ENCODE results near the gene PIGW. TPM values are rescaled to one million over a fixed set of nuclear protein-coding genes. Genes with fewer than 3 reads are reported as not detected.
A peak's percentile ranks its signal among the peaks of the same experiment; 100 is the strongest.

Gene PIGW
- polyA plus RNA-seq, 1 donor: 9.8 TPM

DNA sequence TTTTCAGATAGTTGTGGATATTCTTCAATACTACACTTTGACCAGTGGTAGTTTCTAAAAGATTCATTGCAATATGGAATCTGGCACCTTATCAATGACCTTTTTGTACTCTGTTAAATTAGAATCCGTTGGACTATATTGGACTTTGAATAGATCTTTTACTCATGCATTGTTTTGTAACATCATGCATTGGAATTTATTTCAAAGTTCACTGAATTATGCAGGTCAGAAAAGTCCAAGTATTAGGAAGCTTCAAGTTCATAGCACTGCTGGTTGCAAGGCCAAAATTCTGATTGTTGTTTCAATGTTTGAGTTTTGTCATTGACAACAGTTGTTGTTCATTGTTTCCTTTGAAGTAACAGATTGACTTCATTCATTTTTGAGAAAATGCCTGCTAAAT lies 49.0 kb downstream of the PIGW start:
- no peaks in the 10 kb centered on the region for H3K27me3 ChIP-seq (ENCODE audit: control insufficient read depth, insufficient read depth, low read length)
- H3K36me3 ChIP-seq (ENCODE audit: control insufficient read depth, insufficient read depth, low read length): peaks cover 82% of the 10 kb centered on the region
- H3K4me1 ChIP-seq (ENCODE audit: control insufficient read depth, insufficient read depth, low read length): peaks cover 4% of the 10 kb centered on the region
- peak in 1 of 2 donors; percentile 46 for DNase-seq
- H3K9me3 ChIP-seq (ENCODE audit: control insufficient read depth, low read depth, low read length): no peaks in the 10 kb centered on the region
- no CpG with 5 or more reads among the region's 1 CpG for WGBS (ENCODE audit: insufficient coverage, low lambda C conversion rate)
- H3K27ac ChIP-seq (ENCODE audit: low read length): no peak overlapping the region
- no peak overlapping the region for H3K4me3 ChIP-seq (ENCODE audit: low read length)

DNA sequence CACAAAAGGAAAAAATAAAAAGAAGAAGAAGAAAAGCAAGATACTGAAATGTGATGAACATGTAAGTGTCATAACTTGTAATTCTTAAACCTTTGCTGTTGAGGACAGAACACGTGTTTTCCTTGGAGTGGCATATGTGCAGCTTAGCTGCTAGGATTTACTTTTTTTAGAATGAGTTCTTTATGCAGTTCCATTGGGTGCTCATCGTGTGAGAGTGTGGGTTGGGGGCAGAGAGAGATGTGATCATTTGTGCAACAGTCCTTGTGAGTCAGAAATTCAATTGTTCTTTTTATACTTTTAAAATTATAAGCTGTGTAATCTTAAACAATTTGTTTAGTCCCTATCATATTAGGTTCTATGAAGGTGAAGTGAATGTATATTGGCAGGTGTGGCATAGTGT lies 51.4 kb downstream of the PIGW start:
- Histone ChIP-seq H3K4me3 (ENCODE audit: low read length) (no peak overlapping the region), H3K4me1 (ENCODE audit: control insufficient read depth, insufficient read depth, low read length) (peaks cover 6% of the 10 kb centered on the region), H3K36me3 (ENCODE audit: control insufficient read depth, insufficient read depth, low read length) (peaks cover 73% of the 10 kb centered on the region), H3K27me3 (ENCODE audit: control insufficient read depth, insufficient read depth, low read length) (no peaks in the 10 kb centered on the region), H3K27ac (ENCODE audit: low read length) (no peak overlapping the region), H3K9me3 (ENCODE audit: control insufficient read depth, low read depth, low read length) (no peaks in the 10 kb centered on the region)
- no CpG with 5 or more reads among the region's 2 CpGs for WGBS (ENCODE audit: insufficient coverage, low lambda C conversion rate)
- no peak for DNase-seq

Other genes with a start within 250 kb of the PIGW start
- gene TBC1D3G, start 211.1 kb upstream of the PIGW start, polyA plus RNA-seq: not detected
- gene TBC1D3H, start 146.6 kb upstream of the PIGW start, polyA plus RNA-seq: not detected
- gene ZNHIT3, start 48.3 kb upstream of the PIGW start, polyA plus RNA-seq: 50.7 TPM
- 60.0 TPM for gene MYO19, start 119 bp upstream of the PIGW start, polyA plus RNA-seq
- 115 TPM for gene GGNBP2, start 9.9 kb downstream of the PIGW start, polyA plus RNA-seq
- 321 TPM for gene DHRS11, start 56.9 kb downstream of the PIGW start, polyA plus RNA-seq
- gene MRM1, start 66.6 kb downstream of the PIGW start, polyA plus RNA-seq: 6.9 TPM